Loucy (cell line): Measurements from ENCODE around the gene ARG2.

Experiments used
- CTCF ChIP-seq: fragments of 200-600 bp; sonication (generic); conservative IDR thresholded peaks from 2 replicates; pipeline ENCODE4 v1.5.1; 2014; ENCODE audit warnings: mild to moderate bottlenecking, antibody characterized with exemption, low read length
- EZH2phosphoT487 ChIP-seq: fragments of 200-600 bp; IDR thresholded peaks from 2 replicates; pipeline ENCODE4 v1.6.1; 2018; ENCODE audit warnings: antibody characterized with exemption, mild to moderate bottlenecking, moderate library complexity, borderline replicate concordance

GRCh38 chr14:67580336-67581171, 39.2 kb upstream of the ARG2 start:
- TF ChIP-seq CTCF (no peak), EZH2phosphoT487 (no peak)
